Measurements from ENCODE around the gene ENOSF1. TPM values are rescaled to one million over a fixed set of nuclear protein-coding genes. Genes with fewer than 3 reads are reported as not detected.

The ENOSF1 gene
- total and polyA plus RNA-seq, 2 of the 13 experiments (the other 11 are each of a cell fraction or from before 2014, with no cell fraction given) = 37.6 to 40.1 TPM

DNA sequence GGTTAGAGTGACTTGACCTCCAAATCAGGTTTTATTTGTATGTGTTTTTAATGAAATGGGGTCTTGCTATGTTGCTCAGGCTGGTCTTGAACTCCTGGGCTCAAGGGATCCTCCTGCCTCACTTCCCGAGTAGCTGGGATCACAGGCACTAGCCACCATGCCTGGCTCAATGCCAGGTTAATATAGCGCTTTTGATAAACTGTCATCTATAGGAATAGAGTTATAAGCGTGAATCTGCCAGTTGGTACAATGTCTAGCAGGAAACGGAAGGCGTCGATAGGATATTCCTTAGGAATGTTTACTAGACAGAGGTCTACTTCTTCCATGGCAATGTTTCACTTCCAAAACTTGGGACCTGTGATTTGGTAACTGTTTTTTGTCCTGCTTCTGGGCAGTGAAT lies 90.1 kb downstream of the ENOSF1 start (continued):
- TF ChIP-seq, protein P1, sequence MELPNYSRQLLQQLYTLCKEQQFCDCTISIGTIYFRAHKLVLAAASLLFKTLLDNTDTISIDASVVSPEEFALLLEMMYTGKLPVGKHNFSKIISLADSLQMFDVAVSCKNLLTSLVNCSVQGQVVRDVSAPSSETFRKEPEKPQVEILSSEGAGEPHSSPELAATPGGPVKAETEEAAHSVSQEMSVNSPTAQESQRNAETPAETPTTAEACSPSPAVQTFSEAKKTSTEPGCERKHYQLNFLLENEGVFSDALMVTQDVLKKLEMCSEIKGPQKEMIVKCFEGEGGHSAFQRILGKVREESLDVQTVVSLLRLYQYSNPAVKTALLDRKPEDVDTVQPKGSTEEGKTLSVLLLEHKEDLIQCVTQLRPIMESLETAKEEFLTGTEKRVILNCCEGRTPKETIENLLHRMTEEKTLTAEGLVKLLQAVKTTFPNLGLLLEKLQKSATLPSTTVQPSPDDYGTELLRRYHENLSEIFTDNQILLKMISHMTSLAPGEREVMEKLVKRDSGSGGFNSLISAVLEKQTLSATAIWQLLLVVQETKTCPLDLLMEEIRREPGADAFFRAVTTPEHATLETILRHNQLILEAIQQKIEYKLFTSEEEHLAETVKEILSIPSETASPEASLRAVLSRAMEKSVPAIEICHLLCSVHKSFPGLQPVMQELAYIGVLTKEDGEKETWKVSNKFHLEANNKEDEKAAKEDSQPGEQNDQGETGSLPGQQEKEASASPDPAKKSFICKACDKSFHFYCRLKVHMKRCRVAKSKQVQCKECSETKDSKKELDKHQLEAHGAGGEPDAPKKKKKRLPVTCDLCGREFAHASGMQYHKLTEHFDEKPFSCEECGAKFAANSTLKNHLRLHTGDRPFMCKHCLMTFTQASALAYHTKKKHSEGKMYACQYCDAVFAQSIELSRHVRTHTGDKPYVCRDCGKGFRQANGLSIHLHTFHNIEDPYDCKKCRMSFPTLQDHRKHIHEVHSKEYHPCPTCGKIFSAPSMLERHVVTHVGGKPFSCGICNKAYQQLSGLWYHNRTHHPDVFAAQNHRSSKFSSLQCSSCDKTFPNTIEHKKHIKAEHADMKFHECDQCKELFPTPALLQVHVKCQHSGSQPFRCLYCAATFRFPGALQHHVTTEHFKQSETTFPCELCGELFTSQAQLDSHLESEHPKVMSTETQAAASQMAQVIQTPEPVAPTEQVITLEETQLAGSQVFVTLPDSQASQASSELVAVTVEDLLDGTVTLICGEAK (IDR thresholded peaks at IDR 0.05) = no peak
- TF ChIP-seq, protein P1 (CRISPR knock-in tag; IDR thresholded peaks at IDR 0.05) = no peak
- no peak for TF ChIP-seq REST (IDR thresholded peaks at IDR 0.05; ENCODE audit: borderline replicate concordance in 1 of 2, low read depth in 1 of 2, low read length in 2 of 2)
- TF ChIP-seq, protein P2, sequence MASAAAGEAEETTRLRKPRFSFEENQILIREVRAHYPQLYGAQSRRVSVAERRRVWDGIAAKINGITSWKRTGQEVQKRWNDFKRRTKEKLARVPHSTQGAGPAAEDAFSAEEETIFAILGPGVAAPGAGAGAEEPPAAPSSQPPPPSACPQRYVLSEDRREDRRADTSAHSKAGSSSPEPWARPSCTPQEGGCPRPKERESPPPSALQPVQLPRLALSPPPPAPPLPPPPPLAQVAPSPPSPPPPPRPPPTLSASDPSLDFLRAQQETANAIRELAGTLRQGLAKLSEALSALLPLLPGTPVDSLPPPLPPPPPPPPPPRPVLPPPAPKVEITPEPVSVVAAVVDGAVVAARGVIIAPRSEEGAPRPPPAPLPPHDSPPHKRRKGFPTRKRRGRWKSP (CRISPR knock-in tag; IDR thresholded peaks at IDR 0.05) = no peak
- TF ChIP-seq, protein P3, sequence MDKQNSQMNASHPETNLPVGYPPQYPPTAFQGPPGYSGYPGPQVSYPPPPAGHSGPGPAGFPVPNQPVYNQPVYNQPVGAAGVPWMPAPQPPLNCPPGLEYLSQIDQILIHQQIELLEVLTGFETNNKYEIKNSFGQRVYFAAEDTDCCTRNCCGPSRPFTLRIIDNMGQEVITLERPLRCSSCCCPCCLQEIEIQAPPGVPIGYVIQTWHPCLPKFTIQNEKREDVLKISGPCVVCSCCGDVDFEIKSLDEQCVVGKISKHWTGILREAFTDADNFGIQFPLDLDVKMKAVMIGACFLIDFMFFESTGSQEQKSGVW (CRISPR knock-in tag; IDR thresholded peaks at IDR 0.05; ENCODE audit: borderline replicate concordance) = no peak
- no peak for TF ChIP-seq BORCS8-MEF2B (CRISPR knock-in tag; IDR thresholded peaks at IDR 0.05)

Measured in HepG2 (cell line).